ENCODE measurements around the gene LRRK2.

The LRRK2 gene

DNA sequence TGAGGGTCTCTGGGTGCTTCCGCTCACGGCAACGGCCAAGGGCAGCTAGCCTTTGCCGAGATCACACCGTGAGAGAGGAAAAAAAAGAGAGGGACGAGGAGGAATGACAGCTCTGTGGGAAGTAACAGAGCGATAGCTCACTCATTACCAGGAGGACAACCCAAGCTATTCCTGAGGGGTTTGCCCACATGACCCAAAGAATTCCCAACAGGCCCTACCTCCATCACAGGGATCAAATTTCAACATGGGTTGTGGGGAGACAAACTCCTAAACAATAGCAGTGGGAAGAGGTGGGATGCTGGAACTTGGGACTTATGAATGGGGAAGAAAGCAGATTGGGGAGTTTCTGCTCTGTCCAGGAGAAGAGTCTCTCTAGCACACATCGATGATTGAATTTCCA, 180.6 kb downstream of the LRRK2 start:
- DNase-seq (ENCODE audit: low read depth, low spot score), result no peak
